K562 (cell line): ENCODE measurements around the gene RARG. TPM values are rescaled to one million over a fixed set of nuclear protein-coding genes. Genes with fewer than 3 reads are reported as not detected.

Experiments used
- ATAC-seq: fragments of 200-7000 bp; cut with Tn5 transposase; 3 replicates; pipeline ENCODE4 v1.9.1; 2020; ENCODE audit warnings: moderate library complexity
- BruUV-seq: library from RNA; stranded (reverse); fragments of 400-500 nt; replicated peaks from 2 replicates; lab custom pipeline; 2021; lab: Mats Ljungman, UMichigan
- CTCF ChIA-PET: fragments of 300-600 bp; formaldehyde crosslinking; extraction: SDS; loops from one replicate; lab custom pipeline; 2021; ENCODE audit warnings: low intra/inter-chr PET ratio; lab: Yijun Ruan, JAX
- POLR2A ChIA-PET: fragments of 300-600, 350-650 bp; sonication (Branson Sonifier 250); formaldehyde crosslinking; extraction: SDS; loops from one replicate; lab custom pipeline; 2021; ENCODE audit warnings: antibody characterized with exemption, inconsistent platforms; lab: Yijun Ruan, JAX
- DNase-seq, 4 experiments: peaks; one replicate each; pipeline versions ENCODE4 v3.0.0 to v3.0.0-alpha.2; 2011 to 2018; ENCODE audit warnings: low spot score in 3 of 4, mixed read lengths in 3 of 4; ENCODE audit errors: extremely low read depth in 1 of 4
- FAIRE-seq: peaks from 2 replicates; lab custom pipeline; 2011; peaks lifted over from hg19 to GRCh38; lab: Jason Lieb, UNC
- H2AFZ ChIP-seq: 2 replicates; pipeline ENCODE4 v1.6.0; 2011; ENCODE audit warnings: low read depth, low read length, control low read depth, inconsistent platforms
- H3K27ac ChIP-seq: fragments of 200-600 bp; 3 replicates; pipeline ENCODE4 v1.8.0; 2011; ENCODE audit warnings: low read depth, mild to moderate bottlenecking, control low read depth, inconsistent platforms, low read length, moderate library complexity, mixed read lengths; ENCODE audit errors: extremely low read depth
- H3K27me3 ChIP-seq, 2 experiments: fragments of 300-600 bp in 1 of 2; 2 replicates in 1 of 2; 3 replicates in 1 of 2; pipeline versions ENCODE4 v1.6.0 to v1.8.0; 2011; ENCODE audit warnings: inconsistent platforms in 2 of 2, low read length in 2 of 2, mild to moderate bottlenecking in 1 of 2, mixed read lengths in 1 of 2, moderate library complexity in 1 of 2; ENCODE audit not compliant: control insufficient read depth in 2 of 2, insufficient read depth in 2 of 2
- H3K36me3 ChIP-seq: fragments of 300-600 bp; 3 replicates; pipeline ENCODE4 v1.8.0; 2011; ENCODE audit warnings: mild to moderate bottlenecking, low read length, inconsistent platforms; ENCODE audit not compliant: control insufficient read depth, insufficient read depth
- H3K4me1 ChIP-seq, 2 experiments: fragments of 200-600 bp in 1 of 2; replicated peaks in 1 of 2; 2 replicates in 1 of 2; 3 replicates in 1 of 2; pipeline versions ENCODE4 v1.5.1 to v1.8.0; 2011; ENCODE audit warnings: inconsistent platforms in 2 of 2, low read length in 2 of 2, mild to moderate bottlenecking in 1 of 2, mixed read lengths in 1 of 2, moderate library complexity in 1 of 2; ENCODE audit not compliant: control insufficient read depth in 2 of 2, insufficient read depth in 2 of 2
- H3K4me2 ChIP-seq: 2 replicates; pipeline ENCODE4 v1.6.1; 2011; ENCODE audit warnings: low read length, control low read depth, inconsistent platforms, mixed read lengths; ENCODE audit not compliant: insufficient read depth
- H3K4me3 ChIP-seq: fragments of 200-600 bp; sonication (generic), shearing (Covaris generic); 2 replicates; pipeline ENCODE4 v1.5.1; 2016; ENCODE audit warnings: control low read depth, inconsistent platforms
- H3K79me2 ChIP-seq: fragments of 200-600 bp; 3 replicates; pipeline ENCODE4 v1.8.0; 2011; ENCODE audit warnings: low read length, inconsistent platforms; ENCODE audit not compliant: control insufficient read depth, insufficient read depth
- H3K9ac ChIP-seq, 2 experiments: 2 replicates each; pipeline versions ENCODE4 v1.6.0 to v1.6.1; 2011; ENCODE audit warnings: low read depth in 2 of 2, low read length in 2 of 2, control low read depth in 1 of 2, inconsistent platforms in 1 of 2, mild to moderate bottlenecking in 1 of 2, mixed read lengths in 1 of 2; ENCODE audit not compliant: insufficient read depth in 1 of 2
- H3K9me1 ChIP-seq: one replicate; pipeline ENCODE4 v1.6.0; 2011; ENCODE audit warnings: inconsistent platforms, mild to moderate bottlenecking, low read length, moderate library complexity; ENCODE audit not compliant: control insufficient read depth, insufficient read depth
- H3K9me3 ChIP-seq: replicated peaks from 2 replicates; pipeline ENCODE4 v1.5.1; 2011; ENCODE audit warnings: low read depth, low read length, inconsistent platforms; ENCODE audit not compliant: control insufficient read depth, insufficient read depth
- H4K20me1 ChIP-seq: replicated peaks from 2 replicates; pipeline ENCODE4 v1.6.1; 2011; ENCODE audit warnings: low read length, inconsistent platforms, mixed read lengths; ENCODE audit not compliant: control insufficient read depth, insufficient read depth
- CSDE1 ChIP-seq, 2 experiments: fragments of 450-650 bp; IDR thresholded peaks; 2 replicates each; pipeline ENCODE4 v1.6.1; 2016; ENCODE audit warnings: mild to moderate bottlenecking in 1 of 2
- CTBP1 ChIP-seq: fragments of 450-650 bp; IDR thresholded peaks from 2 replicates; pipeline ENCODE4 v1.6.1; 2016; ENCODE audit warnings: borderline replicate concordance
- E2F6 ChIP-seq, 2 experiments: IDR thresholded peaks; 2 replicates each; pipeline ENCODE4 v1.6.1; 2011; ENCODE audit warnings: borderline replicate concordance in 1 of 2, control low read depth in 1 of 2, low read depth in 1 of 2, low read length in 1 of 2, mild to moderate bottlenecking in 1 of 2, mixed read lengths in 1 of 2, moderate library complexity in 1 of 2; ENCODE audit not compliant: insufficient read depth in 1 of 2, insufficient read length in 1 of 2, poor library complexity in 1 of 2, severe bottlenecking in 1 of 2; ENCODE audit errors: extremely low read depth in 1 of 2
- EGR1 ChIP-seq: fragments of 450-650 bp; conservative IDR thresholded peaks from 2 replicates; pipeline ENCODE4 v1.6.1; 2017; ENCODE audit warnings: mild to moderate bottlenecking
- GTF2A2 ChIP-seq: IDR thresholded peaks from 2 replicates; pipeline ENCODE4 v1.6.1; 2016; ENCODE audit warnings: mild to moderate bottlenecking, missing genetic modification characterization, missing compliant biosample characterization
- KHSRP ChIP-seq: fragments of 450-650 bp; IDR thresholded peaks from 2 replicates; pipeline ENCODE4 v1.6.1; 2017
- MCM2 ChIP-seq: fragments of 450-650 bp; IDR thresholded peaks from 2 replicates; pipeline ENCODE4 v1.6.1; 2017; ENCODE audit warnings: low read depth, mild to moderate bottlenecking
- MEF2A ChIP-seq: IDR thresholded peaks from 2 replicates; pipeline ENCODE4 v1.6.1; 2011; ENCODE audit warnings: low read depth, mild to moderate bottlenecking, low read length, moderate library complexity; ENCODE audit not compliant: control insufficient read depth
- PCBP1 ChIP-seq: fragments of 200-400 bp; formaldehyde crosslinking; IDR thresholded peaks from 2 replicates; pipeline ENCODE4 v1.6.1; 2018; ENCODE audit warnings: mild to moderate bottlenecking, low read depth, low read length; ENCODE audit not compliant: poor library complexity, severe bottlenecking
- SPI1 ChIP-seq: IDR thresholded peaks from 2 replicates; pipeline ENCODE4 v1.6.1; 2011; ENCODE audit warnings: low read depth, low read length, control low read depth, borderline replicate concordance
- ZFP36 ChIP-seq: fragments of 150-350 bp; IDR thresholded peaks from 2 replicates; pipeline ENCODE4 v1.6.1; 2018; ENCODE audit warnings: low read length, low read depth; ENCODE audit not compliant: partially characterized antibody
- ZNF232 ChIP-seq: sonication (generic); formaldehyde crosslinking; IDR thresholded peaks from 2 replicates; pipeline ENCODE4 v1.8.0; 2022; ENCODE audit warnings: mild to moderate bottlenecking, missing genetic modification reagents
- ZNF316 ChIP-seq: fragments of 450-650 bp; IDR thresholded peaks from 2 replicates; pipeline ENCODE4 v1.6.1; 2016
- ZNF668 ChIP-seq: fragments of 250-450 bp; sonication (Bioruptor Pico); IDR thresholded peaks from 2 replicates; pipeline ENCODE4 v1.8.0; 2022; ENCODE audit warnings: mild to moderate bottlenecking, inconsistent platforms
- ZNF699 ChIP-seq: fragments of 250-450 bp; sonication (Bioruptor Pico); IDR thresholded peaks from 2 replicates; pipeline ENCODE4 v1.8.0; 2021; ENCODE audit warnings: mild to moderate bottlenecking, moderate library complexity; ENCODE audit not compliant: insufficient replicate concordance
- WGBS: fragments of 100-300 bp; shearing (Covaris generic); methylation state at CpG from one replicate; pipeline ENCODE4 v1.1.6; 2016; ENCODE audit warnings: low coverage, mixed read lengths; ENCODE audit not compliant: insufficient coverage; ENCODE audit errors: missing lambda C conversion rate; 5-methylcytosine and 5-hydroxymethylcytosine counted together
- in situ Hi-C: fragments of 300-500 bp; cut with MboI; formaldehyde crosslinking; loops from 4 replicates; pipeline ENCODE4 v1.15.0; 2018; ENCODE audit warnings: inconsistent platforms, mixed read lengths
- intact Hi-C: fragments of 100-400 bp; cut with micrococcal nuclease; formaldehyde crosslinking; loops from 2 replicates; pipeline ENCODE4 v1.14.2; 2022
- polyA plus RNA-seq, 8 experiments: library from polyadenylated mRNA; depleted of rRNA in 4 of 8; stranded (reverse) in 5 of 8; unstranded in 3 of 8; fragments of >200 nt; fragmentation: Nextera tagmentation in 2 of 8; fragmentation: Illumina TruSeq in 1 of 8; extraction: Ambion mirVana in 2 of 8; extraction: Trizol in 1 of 8; gene quantifications; 2 replicates each; pipeline versions ENCODE4 v1.2.1 to v1.2.3, GENCODE V29; 2011 to 2014; ENCODE audit warnings: inconsistent platforms in 1 of 8, missing spikeins in 1 of 8
- total RNA-seq, 7 experiments: library from RNA; depleted of rRNA in 6 of 7; stranded (reverse); fragments of >200 nt in 6 of 7; fragmentation: Illumina TruSeq in 2 of 7; extraction: Trizol in 2 of 7; gene quantifications; 2 replicates each; pipeline versions ENCODE4 v1.2.1 to v1.2.3, GENCODE V29; 2011 to 2021; ENCODE audit warnings: low replicate concordance in 1 of 7
- TF ChIP-seq, protein P1 (sequence below): IDR thresholded peaks from 2 replicates; pipeline ENCODE4 v1.6.1; 2011; ENCODE audit warnings: borderline replicate concordance, low read depth, mild to moderate bottlenecking, moderate library complexity, low read length; ENCODE audit not compliant: insufficient read depth, poor library complexity, severe bottlenecking
- TF ChIP-seq, protein P2 (sequence below): fragments of 250-450 bp; sonication (Bioruptor Pico); IDR thresholded peaks from 2 replicates; pipeline ENCODE4 v1.8.0; 2021; ENCODE audit warnings: mild to moderate bottlenecking, moderate library complexity

The RARG gene
- total and polyA plus RNA-seq, 9 of the 15 experiments (the other 6 are each of a cell fraction or from before 2014, with no cell fraction given): 0.18 to 7.6 (median 3.8) TPM

- H3K4me3 ChIP-seq: no peak overlapping the region
- POLR2A ChIA-PET: interaction anchor here (0.6 to 1.3 kb wide), 6 partner anchors 8 to 77 kb away, joined by 3 to 4 read pairs (median 3); partner anchors contain the start of genes CSAD and ZNF740
- in situ Hi-C loops: loop anchor here (5.0 kb wide), 1 partner anchor 76 kb away; no protein-coding TSS in a partner anchor
- no peaks in the 10 kb centered on the region for H4K20me1 ChIP-seq
- no peak overlapping the region for H3K4me2 ChIP-seq
- H3K27me3 ChIP-seq: no peaks in the 10 kb centered on the region
- intact Hi-C loops: loop anchor here (2.0 kb wide), 1 partner anchor 297 kb away; no protein-coding TSS in a partner anchor
- no peak overlapping the region for H3K27ac ChIP-seq
- no peak overlapping the region for H3K9ac ChIP-seq
- FAIRE-seq (peak; percentile 35), ATAC-seq (peak; percentile 81), DNase-seq (peak; percentile 69 to 74 (median 72))
- H3K4me1 ChIP-seq: peaks cover 17 to 30% of the 10 kb centered on the region in 2 experiments; a peak in 4 of 5 replicates
- WGBS: 66% methylated on average over 12 of the region's 13 CpGs
- H3K79me2 ChIP-seq: no peaks in the 10 kb centered on the region
- peaks cover 40% of the 10 kb centered on the region for H3K36me3 ChIP-seq
- BruUV-seq: no TSS peak
- CTCF ChIA-PET: interaction anchor here (0.9 to 4.5 kb wide), 2 partner anchors 56 to 76 kb away, joined by 3 to 41 read pairs; partner anchors contain the start of gene ESPL1
- peak overlapping the region; percentile 71 for H2AFZ ChIP-seq
- H3K9me1 ChIP-seq: no peaks in the 10 kb centered on the region
- no peaks in the 10 kb centered on the region for H3K9me3 ChIP-seq
- no peak for TF ChIP-seq CSDE1 (IDR thresholded peaks at IDR 0.05)
- TF ChIP-seq ZFP36: no peak
- TF ChIP-seq KHSRP: no peak
- TF ChIP-seq MCM2: no peak
- no peak for TF ChIP-seq ZNF316
- no peak for TF ChIP-seq ZNF668 (CRISPR knock-in tag)
- no peak for TF ChIP-seq MEF2A
- TF ChIP-seq E2F6 (IDR thresholded peaks at IDR 0.05; ENCODE audit: borderline replicate concordance in 1 of 2, extremely low read depth in 1 of 2, insufficient read depth in 1 of 2, insufficient read length in 1 of 2, low read depth in 1 of 2, low read length in 1 of 2, poor library complexity in 1 of 2, severe bottlenecking in 1 of 2): peak in 1 of 2 experiments; percentile 23
- no peak for TF ChIP-seq PCBP1
- no peak for TF ChIP-seq ZNF232
- TF ChIP-seq EGR1: no peak
- TF ChIP-seq, protein P1, sequence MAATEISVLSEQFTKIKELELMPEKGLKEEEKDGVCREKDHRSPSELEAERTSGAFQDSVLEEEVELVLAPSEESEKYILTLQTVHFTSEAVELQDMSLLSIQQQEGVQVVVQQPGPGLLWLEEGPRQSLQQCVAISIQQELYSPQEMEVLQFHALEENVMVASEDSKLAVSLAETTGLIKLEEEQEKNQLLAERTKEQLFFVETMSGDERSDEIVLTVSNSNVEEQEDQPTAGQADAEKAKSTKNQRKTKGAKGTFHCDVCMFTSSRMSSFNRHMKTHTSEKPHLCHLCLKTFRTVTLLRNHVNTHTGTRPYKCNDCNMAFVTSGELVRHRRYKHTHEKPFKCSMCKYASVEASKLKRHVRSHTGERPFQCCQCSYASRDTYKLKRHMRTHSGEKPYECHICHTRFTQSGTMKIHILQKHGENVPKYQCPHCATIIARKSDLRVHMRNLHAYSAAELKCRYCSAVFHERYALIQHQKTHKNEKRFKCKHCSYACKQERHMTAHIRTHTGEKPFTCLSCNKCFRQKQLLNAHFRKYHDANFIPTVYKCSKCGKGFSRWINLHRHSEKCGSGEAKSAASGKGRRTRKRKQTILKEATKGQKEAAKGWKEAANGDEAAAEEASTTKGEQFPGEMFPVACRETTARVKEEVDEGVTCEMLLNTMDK: peak; percentile 99
- TF ChIP-seq SPI1: no peak
- TF ChIP-seq, protein P2, sequence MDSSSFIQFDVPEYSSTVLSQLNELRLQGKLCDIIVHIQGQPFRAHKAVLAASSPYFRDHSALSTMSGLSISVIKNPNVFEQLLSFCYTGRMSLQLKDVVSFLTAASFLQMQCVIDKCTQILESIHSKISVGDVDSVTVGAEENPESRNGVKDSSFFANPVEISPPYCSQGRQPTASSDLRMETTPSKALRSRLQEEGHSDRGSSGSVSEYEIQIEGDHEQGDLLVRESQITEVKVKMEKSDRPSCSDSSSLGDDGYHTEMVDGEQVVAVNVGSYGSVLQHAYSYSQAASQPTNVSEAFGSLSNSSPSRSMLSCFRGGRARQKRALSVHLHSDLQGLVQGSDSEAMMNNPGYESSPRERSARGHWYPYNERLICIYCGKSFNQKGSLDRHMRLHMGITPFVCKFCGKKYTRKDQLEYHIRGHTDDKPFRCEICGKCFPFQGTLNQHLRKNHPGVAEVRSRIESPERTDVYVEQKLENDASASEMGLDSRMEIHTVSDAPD (CRISPR knock-in tag): no peak
- TF ChIP-seq CTBP1: peak; percentile 64; the same call in 1 of the 2 replicates
- no peak for TF ChIP-seq GTF2A2
- no peak for TF ChIP-seq ZNF699
These were observed 20.3 kb downstream of the RARG start for GRCh38 chr12:53211476-53212381.
